Stimulated activated CD4-positive, alpha-beta T cell treated with anti-CD3 and anti-CD28 coated beads, TNF-alpha, amount 100 ng/mL, for 24 hours (primary cell): ENCODE results near the gene LNP1.
"Not testable (repeated sequence)": the region's sequence is repeated elsewhere in the genome, so short reads cannot be mapped to it uniquely, and the experiment has no call there.

Experiments
- DNase-seq, 3 experiments: peaks; one replicate each; pipeline ENCODE4 v3.0.0-alpha.2; 2020; ENCODE audit warnings: low read depth in 3 of 3

LNP1 gene

GRCh38 chr3:100477851-100478360 lies 76.6 kb downstream of the LNP1 start:
- DNase-seq: not testable (repeated sequence)

- not testable (repeated sequence) for DNase-seq
These were observed 77.2 kb downstream of the LNP1 start for GRCh38 chr3:100478521-100478920.

- no peak for DNase-seq
These were observed 78.7 kb downstream of the LNP1 start for GRCh38 chr3:100480081-100480480.

- DNase-seq: no peak
These were observed 80.8 kb downstream of the LNP1 start for GRCh38 chr3:100482176-100482575.

- no peak for DNase-seq
These were observed 82.2 kb downstream of the LNP1 start for GRCh38 chr3:100483529-100483928.

- no peak for DNase-seq
These were observed 85.5 kb downstream of the LNP1 start for GRCh38 chr3:100486808-100487207.

GRCh38 chr3:100489118-100489517 lies 87.8 kb downstream of the LNP1 start:
- DNase-seq: no peak

- DNase-seq: peak; percentile 28 to 88 (median 68)
These were observed 91.0 kb downstream of the LNP1 start, which contains the start of gene TMEM45A for GRCh38 chr3:100492059-100493006. Gene TMEM45A, plus strand, starts transcription at chr3:100492619. Its CDS starts 62,593 bp downstream, at chr3:100555212.

GRCh38 chr3:100496711-100497261 lies 95.4 kb downstream of the LNP1 start:
- DNase-seq: no peak

GRCh38 chr3:100499651-100500050 lies 98.3 kb downstream of the LNP1 start:
- DNase-seq: no peak

- no peak for DNase-seq
These were observed 99.1 kb downstream of the LNP1 start for GRCh38 chr3:100500320-100500880.

GRCh38 chr3:100503448-100503847 lies 102.1 kb downstream of the LNP1 start:
- no peak for DNase-seq
